ENCODE results near the gene FAM20A.
"Not testable (repeated sequence)": the region's sequence is repeated elsewhere in the genome, so short reads cannot be mapped to it uniquely, and the experiment has no call there.

Gene FAM20A

GRCh38 chr17:68587847-68588246 is 13.3 kb downstream of the FAM20A start:
- DNase-seq: no peak

DNA sequence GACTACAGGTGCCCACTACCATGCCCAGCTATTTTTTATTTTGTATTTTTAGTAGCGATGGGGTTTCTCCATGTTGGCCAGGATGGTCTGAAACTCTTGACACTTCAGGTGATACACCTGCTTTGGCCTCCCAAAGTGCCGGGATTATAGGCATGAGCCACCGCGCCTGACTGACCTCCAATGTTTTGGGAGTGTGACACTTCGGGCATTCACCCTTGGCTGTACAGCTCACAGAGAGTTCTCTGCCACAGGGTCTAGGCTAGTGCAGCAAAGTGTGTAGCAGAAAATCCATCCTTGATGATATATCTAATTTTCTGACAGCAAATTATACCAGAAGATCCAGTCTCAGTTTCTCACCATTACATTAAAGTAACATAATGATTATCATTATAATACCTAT is 14.1 kb downstream of the FAM20A start:
- DNase-seq: no peak

GRCh38 chr17:68585643-68586042 is 15.5 kb downstream of the FAM20A start:
- DNase-seq: no peak

DNA sequence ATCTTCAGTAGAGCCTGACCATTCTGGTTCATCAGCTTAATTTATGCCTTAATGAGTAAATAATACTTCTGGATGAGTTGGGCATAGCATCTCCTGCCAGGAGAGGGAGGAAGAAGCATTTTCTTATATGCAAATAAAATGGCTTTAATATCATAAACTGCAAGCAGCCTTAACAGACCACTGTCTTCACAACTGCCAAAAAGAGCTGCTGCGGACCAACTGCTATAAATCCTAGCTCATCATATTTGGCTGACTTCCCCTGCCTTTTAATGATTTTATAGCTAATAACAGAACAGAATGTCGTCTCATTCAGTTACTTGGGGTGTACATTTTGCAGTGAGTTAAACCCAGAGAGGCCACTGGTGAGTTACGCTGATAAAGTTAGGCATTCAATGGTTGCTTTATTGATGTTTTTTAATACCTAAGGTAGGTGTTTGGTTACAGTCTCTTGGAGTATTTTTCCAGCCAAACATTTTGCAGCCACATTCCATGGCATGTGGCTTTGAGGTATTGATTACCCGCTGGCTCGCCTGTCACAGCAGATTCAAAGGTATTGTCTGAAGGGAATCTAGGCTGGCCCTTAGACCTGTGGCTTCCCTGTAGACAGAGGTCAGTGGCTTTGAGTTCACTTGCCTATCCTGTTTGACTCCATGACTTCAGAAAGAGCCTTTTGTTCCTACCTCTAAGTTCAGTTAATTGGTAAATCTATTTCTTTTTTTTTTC is 16.4 kb downstream of the FAM20A start:
- DNase-seq: no peak

DNA sequence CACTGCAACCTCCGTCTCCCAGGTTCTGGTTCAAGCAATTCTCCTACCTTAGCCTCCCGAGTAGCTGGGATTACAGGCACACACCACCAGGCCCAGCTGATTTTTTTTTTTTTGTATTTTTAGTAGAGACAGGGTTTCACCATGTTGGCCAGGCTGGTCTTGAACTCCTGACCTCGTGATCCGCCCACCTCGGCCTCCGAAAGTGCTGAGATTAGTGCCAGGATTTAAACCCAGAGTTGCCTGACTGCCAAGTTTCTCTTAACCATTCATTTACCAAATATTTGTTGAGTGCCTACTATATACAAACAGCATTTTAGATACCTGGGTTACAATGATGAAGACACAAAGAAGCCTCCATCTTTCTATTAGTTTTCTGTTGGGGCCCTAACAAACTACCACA is 18.3 kb downstream of the FAM20A start:
- DNase-seq: not testable (repeated sequence)

DNA sequence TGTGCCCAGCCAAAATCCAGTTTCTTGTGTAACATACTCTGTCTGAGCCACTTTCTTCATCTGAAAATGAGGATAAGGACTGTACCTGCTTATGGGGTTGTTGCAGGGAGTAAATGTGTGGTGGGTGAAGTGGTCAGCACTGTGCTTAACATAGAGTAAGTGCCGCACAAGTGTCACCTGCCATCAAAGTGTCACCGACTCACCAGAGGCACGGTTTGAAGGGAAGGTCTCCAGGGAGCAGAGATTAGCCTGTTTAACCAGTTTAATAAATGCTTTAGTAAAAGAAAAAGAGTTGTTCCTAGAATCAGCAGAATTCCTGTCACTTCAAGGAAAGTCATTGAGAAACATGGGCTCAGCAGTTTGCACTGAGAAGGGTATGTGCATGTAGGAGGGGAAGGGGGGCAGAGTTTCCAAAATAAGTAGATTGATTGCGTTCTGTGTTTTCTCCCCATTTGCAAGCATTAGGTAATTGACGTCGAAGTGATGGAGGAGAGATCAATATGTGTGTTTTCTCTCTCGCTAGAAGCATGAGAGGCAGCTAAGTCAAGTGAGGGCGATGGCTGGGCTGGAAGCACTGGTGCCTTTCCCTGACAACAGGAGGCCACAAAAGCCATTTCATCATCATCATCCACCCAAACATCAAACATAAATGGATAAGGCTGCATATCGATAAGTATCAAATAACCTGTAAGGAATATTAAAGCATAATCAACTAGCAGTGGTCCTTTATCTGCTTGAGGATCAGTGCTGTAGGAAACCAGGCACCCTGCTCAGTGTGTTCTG is 19.1 kb downstream of the FAM20A start:
- no peak for DNase-seq

GRCh38 chr17:68580236-68580770 is 20.9 kb downstream of the FAM20A start:
- DNase-seq: peak; percentile 76

GRCh38 chr17:68579194-68579927 is 21.8 kb downstream of the FAM20A start:
- no peak for DNase-seq

DNA sequence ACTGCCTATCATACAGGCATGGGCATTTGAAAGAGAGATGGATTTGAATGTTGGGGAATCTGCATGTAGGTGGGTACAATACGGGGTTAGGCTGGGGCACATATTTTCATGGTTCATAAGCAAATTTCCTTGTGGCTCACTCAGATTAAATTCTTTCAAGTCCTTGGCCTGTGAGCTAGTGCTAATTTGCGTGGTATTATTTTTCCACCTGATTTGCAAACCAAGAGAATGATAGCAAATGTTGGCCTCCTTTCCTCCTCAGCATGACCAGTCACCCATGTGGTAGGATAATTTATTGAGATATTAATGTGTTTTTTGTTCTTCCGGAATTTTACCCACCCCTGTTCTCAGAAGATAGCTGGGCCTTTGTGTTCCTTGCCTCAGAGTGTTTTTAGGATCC is 22.9 kb downstream of the FAM20A start:
- no peak for DNase-seq

DNA sequence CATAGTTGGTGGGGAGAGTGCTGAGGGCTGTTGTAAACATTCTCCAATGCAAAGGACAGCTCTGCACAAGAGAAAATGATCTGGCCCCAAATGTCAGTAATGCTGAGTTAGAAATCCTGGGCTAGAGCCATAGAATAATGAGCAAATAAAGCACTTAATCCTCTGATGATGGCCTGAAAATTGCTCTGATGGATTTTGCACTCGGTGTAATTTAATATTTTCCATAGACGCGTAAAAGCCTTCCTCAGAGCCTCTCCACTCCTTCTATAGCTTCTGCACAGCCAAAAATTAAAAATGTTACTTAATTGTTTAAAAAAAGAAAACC is 23.7 kb downstream of the FAM20A start:
- no peak for DNase-seq

- DNase-seq: peak; percentile 65
Measured at GRCh38 chr17:68576811-68577496, 24.2 kb downstream of the FAM20A start.

DNA sequence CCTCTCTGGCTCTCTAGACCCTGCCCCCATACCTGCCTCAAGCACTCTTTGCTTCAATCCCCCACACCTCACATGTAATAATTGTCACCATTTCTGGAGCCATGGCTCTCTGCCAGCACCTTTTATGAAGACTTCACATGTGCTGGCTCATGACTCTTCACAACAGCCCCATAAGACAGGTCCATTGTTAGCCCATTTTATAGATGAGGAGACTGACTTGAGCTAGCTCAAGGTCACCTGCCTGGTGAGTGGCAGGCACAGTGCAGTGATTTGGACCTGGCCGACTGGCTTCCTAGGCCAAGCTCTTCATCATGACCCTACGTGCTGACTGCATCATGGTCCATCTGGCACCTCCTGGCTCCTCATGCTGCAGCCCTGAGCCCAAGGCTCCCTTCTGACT is 25.0 kb downstream of the FAM20A start:
- no peak for DNase-seq

GRCh38 chr17:68573338-68573737 is 27.8 kb downstream of the FAM20A start:
- DNase-seq: no peak

DNA sequence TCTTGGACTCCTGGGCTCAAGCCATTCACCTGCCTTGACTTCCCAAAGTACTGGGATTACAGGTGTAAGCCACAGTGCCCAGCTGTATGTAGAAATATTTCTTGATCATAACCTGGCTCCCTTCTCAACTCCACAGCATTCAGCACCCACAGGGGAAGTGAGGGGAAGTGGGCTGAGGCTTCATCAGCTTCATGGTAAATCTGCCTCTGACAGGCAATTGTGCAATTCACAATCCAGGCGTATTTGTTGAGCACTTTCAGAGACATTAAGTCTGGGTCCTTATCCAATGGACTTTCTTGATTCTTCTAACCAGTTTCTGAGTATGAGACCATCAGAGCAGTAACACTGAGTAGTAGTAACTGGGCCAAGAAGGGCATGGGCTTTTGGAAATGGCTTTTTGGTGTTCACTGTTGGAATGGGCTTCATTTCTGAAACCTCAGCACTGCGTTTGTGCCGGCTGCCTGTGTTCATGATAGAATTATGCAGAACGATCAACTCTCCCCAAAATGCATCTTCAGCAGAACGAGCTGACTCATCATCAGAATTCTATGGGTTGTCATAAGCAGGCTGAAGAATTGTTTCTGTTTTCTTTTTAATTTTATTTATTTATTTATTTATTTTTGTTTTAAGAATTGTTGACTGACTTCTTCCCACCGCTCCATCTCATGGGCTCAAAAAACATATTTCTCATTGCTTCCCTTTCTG is 28.9 kb downstream of the FAM20A start:
- DNase-seq: no peak

GRCh38 chr17:68570526-68570925 is 30.6 kb downstream of the FAM20A start:
- DNase-seq: no peak

GRCh38 chr17:68569346-68569745 is 31.8 kb downstream of the FAM20A start:
- DNase-seq: no peak

DNA sequence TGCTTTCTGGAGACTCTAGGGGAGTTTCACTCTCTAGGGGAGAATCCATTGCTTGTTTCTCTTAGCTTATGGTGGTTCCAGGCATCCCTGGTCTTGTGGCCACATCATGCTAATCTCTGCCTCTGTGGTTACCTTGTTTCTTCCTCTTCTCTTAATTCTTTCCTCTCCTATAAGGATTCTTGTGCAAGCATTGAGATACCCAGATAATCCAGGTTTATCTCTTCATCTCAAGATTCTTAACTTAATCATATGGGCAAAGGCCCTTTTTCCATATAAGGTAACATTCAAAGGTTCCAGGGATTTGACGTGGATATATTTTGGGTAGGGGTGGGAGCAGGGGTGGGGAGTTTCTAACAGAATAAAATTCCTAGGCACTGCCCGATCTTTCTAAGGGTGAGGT is 32.6 kb downstream of the FAM20A start:
- no peak for DNase-seq

GRCh38 chr17:68567581-68567980 is 33.6 kb downstream of the FAM20A start:
- no peak for DNase-seq

DNA sequence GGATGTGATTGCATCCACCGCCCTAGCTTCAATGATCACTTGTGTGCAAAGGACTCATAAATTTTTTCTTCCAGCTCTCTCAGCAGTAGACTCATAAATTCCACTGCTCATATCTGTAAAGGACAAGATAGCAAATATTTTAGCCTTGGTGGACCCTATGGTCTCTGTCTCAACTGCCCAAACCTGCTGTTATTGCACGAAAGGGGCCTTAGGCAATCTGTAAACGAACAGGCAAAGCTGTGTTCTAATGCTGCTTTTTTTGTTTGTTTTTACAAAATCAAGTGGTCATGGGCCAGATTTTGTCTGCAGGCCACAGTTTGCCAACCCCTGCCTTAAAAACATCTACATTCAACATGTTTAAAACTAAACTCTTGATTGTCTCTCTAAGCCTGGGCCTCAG is 34.1 kb downstream of the FAM20A start:
- no peak for DNase-seq

DNA sequence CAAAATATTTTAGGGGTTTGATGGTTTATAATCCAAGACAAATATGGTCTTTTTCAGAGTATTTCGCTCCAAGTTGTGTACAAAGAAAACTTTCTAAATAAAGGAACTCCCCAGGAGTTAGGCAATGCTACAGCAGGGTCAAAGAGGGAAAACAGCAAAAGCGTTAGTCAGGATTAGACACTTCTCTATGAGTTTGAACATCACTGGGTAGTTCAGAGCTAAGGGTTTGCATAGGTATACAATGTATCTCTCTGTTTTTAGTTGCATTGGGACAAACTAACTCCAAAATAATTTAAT is 34.8 kb downstream of the FAM20A start:
- DNase-seq: no peak

- DNase-seq: no peak
Measured at GRCh38 chr17:68565661-68566441, 35.3 kb downstream of the FAM20A start.
